Mammary epithelial cell (primary cell): ENCODE measurements around the gene KCTD10.

Experiments
- EZH2 ChIP-seq: IDR thresholded peaks from 2 replicates; pipeline ENCODE4 v1.6.1; 2012; ENCODE audit warnings: low read length, inconsistent platforms, borderline replicate concordance
- TF ChIP-seq, protein P1 (sequence below), 2 donors: IDR thresholded peaks in 1 of 2; conservative IDR thresholded peaks in 1 of 2; 2 replicates each; pipeline ENCODE4 v1.5.1; 2011 to 2012; ENCODE audit warnings: inconsistent platforms in 2 of 2, low read length in 2 of 2, mild to moderate bottlenecking in 2 of 2, control low read depth in 1 of 2, low read depth in 1 of 2; ENCODE audit not compliant: insufficient read depth in 1 of 2; ENCODE audit errors: extremely low read depth in 1 of 2

DNA sequence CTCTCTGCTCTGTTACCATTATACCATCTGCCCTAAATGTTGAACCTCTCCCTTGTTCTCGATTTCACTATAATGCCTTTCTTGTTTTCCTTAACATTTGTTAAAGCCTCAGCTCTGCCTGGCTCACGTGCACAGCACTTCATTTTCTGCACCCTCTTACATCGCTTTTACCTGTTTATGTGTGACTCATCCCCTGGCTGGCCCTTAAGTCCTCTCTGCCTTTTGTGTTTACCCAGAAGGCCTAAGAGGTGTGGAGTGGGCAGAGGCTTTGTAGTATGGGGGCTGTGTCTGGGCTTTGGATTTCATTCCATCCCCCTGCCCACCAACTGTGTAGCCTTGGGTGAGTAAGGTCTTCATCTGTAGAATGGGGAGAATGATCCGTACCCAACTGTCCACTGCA lies 36.9 kb upstream of the KCTD10 start:
- TF ChIP-seq, protein P1, sequence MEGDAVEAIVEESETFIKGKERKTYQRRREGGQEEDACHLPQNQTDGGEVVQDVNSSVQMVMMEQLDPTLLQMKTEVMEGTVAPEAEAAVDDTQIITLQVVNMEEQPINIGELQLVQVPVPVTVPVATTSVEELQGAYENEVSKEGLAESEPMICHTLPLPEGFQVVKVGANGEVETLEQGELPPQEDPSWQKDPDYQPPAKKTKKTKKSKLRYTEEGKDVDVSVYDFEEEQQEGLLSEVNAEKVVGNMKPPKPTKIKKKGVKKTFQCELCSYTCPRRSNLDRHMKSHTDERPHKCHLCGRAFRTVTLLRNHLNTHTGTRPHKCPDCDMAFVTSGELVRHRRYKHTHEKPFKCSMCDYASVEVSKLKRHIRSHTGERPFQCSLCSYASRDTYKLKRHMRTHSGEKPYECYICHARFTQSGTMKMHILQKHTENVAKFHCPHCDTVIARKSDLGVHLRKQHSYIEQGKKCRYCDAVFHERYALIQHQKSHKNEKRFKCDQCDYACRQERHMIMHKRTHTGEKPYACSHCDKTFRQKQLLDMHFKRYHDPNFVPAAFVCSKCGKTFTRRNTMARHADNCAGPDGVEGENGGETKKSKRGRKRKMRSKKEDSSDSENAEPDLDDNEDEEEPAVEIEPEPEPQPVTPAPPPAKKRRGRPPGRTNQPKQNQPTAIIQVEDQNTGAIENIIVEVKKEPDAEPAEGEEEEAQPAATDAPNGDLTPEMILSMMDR (conservative IDR thresholded peaks at IDR 0.05 in 1 of 2, IDR thresholded peaks at IDR 0.05 in 1 of 2; ENCODE audit: extremely low read depth in 1 of 2, insufficient read depth in 1 of 2, low read depth in 1 of 2, low read length in 2 of 2) = no peak
- TF ChIP-seq EZH2 = no peak
